GM18867 (cell line): ENCODE measurements around the gene PUS3.

Experiments
- ATAC-seq: cut with Tn5 transposase; IDR thresholded peaks from one replicate; pipeline ENCODE4 v1.9.1; 2021; ENCODE audit warnings: mild to moderate bottlenecking, moderate library complexity; ENCODE audit not compliant: unreplicated experiment

PUS3 gene

GRCh38 chr11:125941619-125942611 lies 38.9 kb upstream of the PUS3 start:
- ATAC-seq = peak; percentile 62

- no peak for ATAC-seq
Observed at GRCh38 chr11:125941267-125941618, 38.2 kb upstream of the PUS3 start.

GRCh38 chr11:125940145-125940544 lies 37.1 kb upstream of the PUS3 start:
- ATAC-seq = no peak

GRCh38 chr11:125939081-125939521 lies 36.1 kb upstream of the PUS3 start:
- ATAC-seq = no peak

- ATAC-seq = no peak
Observed at GRCh38 chr11:125938418-125938817, 35.4 kb upstream of the PUS3 start.

- ATAC-seq = no peak
Observed at GRCh38 chr11:125935618-125936199, 32.7 kb upstream of the PUS3 start.

- no peak for ATAC-seq
Observed at GRCh38 chr11:125935056-125935455, 32.0 kb upstream of the PUS3 start.

GRCh38 chr11:125934473-125934872 lies 31.5 kb upstream of the PUS3 start:
- no peak for ATAC-seq

- peak; percentile 51 for ATAC-seq
Observed at GRCh38 chr11:125933030-125933813, 30.2 kb upstream of the PUS3 start.

GRCh38 chr11:125932301-125932700 lies 29.3 kb upstream of the PUS3 start:
- ATAC-seq = no peak

GRCh38 chr11:125931668-125932067 lies 28.7 kb upstream of the PUS3 start:
- ATAC-seq = no peak

- ATAC-seq = no peak
Observed at GRCh38 chr11:125931116-125931515, 28.1 kb upstream of the PUS3 start.

- ATAC-seq = no peak
Observed at GRCh38 chr11:125930076-125930450, 27.1 kb upstream of the PUS3 start.

GRCh38 chr11:125929445-125930075 lies 26.6 kb upstream of the PUS3 start:
- ATAC-seq = no peak

- ATAC-seq = no peak
Observed at GRCh38 chr11:125926682-125927081, 23.7 kb upstream of the PUS3 start.

- no peak for ATAC-seq
Observed at GRCh38 chr11:125925804-125926203, 22.8 kb upstream of the PUS3 start.

GRCh38 chr11:125925247-125925740 lies 22.3 kb upstream of the PUS3 start:
- no peak for ATAC-seq

GRCh38 chr11:125924384-125925007 lies 21.5 kb upstream of the PUS3 start:
- ATAC-seq = no peak

- ATAC-seq = no peak
Observed at GRCh38 chr11:125923633-125924032, 20.6 kb upstream of the PUS3 start.

GRCh38 chr11:125923012-125923579 lies 20.1 kb upstream of the PUS3 start:
- ATAC-seq = peak; percentile 69
